HG03039 (cell line): ENCODE data around the gene CHCHD5.
"Not testable (repeated sequence)": the region's sequence is repeated elsewhere in the genome, so short reads cannot be mapped to it uniquely, and the experiment has no call there.

Experiments
- ATAC-seq: cut with Tn5 transposase; IDR thresholded peaks from one replicate; pipeline ENCODE4 v1.9.1; 2021; ENCODE audit warnings: mild to moderate bottlenecking, moderate library complexity; ENCODE audit not compliant: unreplicated experiment

Gene CHCHD5

DNA sequence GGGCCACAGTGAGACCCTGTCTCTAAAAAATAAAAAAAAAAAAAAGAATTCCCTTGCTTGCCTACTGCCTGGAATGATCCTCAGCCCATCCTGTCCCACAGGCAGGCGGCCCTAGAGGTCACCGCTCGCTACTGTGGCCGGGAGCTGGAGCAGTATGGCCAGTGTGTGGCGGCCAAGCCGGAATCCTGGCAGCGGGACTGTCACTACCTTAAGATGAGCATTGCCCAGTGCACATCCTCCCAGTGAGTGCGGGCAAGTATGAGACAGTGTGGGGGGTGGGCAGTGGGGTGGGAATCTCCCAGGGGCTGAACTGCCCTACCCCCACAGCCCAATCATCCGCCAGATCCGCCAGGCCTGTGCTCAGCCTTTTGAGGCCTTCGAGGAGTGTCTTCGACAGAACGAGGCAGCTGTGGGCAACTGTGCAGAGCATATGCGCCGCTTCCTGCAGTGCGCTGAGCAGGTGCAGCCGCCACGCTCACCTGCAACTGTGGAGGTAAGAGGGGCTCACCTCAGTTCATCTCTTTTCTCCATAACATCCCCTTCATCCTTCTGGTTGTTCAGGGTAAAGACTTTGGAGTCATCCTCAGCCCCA lies 1.6 kb downstream of the CHCHD5 start:
- ATAC-seq = no peak

DNA sequence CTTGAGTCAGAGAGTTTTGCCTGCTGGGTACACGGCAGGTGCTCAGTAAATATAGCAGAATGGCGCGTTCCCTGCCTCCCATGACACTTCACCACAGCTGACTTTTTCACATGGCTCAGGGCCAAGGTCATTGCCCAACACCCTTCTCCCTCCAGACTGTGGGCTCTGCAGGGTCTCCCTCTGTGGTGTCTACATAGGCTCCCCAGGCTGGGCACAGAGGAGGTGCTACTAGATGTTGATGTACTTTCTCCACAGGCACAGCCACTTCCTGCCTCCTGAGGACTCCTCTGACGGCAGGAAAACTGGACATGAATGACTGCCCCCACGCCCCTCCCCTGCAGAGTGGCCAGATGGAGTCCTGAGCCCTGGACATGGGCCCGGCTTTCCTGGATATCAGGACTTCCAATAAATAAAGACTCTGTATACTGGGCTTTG lies 4.2 kb downstream of the CHCHD5 start:
- no peak for ATAC-seq

DNA sequence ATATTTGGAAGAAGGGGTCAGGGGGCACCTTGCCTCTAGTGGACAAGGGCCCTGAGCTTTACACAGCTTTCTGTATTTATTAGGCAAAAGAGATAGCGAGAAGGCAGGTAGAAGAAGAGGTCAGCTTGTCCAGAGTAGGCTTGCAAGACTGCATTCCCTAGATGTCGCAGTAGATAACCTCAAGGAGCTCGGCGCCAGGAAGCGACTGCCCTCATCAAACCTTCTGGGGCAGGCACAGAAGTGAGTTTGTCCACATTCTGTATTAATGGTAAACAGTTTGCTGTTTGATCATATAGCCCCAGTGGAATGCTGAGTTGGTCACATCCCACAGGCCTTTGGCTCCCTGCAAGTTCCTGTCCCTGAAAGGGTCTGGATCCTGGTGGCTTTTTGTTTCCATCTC lies 7.0 kb downstream of the CHCHD5 start:
- ATAC-seq = no peak

DNA sequence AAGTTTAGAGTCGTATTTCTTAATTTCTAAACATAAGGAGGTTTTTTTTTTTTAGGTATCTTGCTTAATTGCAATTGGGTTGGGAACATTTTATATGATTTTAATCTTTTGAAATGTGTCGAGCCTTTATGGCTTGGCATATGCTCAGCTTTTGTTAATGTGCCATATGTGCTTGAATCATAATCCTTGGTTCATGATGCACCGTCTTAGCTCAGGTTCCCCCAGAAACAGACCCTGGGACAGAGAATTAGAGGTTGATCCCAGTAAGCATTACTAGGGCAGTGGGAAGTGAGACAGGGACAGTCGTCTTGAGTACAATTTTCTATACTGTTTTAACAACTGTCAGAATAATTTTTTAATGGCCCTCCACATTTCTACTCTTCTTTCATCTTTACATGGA lies 9.3 kb downstream of the CHCHD5 start:
- ATAC-seq = no peak

DNA sequence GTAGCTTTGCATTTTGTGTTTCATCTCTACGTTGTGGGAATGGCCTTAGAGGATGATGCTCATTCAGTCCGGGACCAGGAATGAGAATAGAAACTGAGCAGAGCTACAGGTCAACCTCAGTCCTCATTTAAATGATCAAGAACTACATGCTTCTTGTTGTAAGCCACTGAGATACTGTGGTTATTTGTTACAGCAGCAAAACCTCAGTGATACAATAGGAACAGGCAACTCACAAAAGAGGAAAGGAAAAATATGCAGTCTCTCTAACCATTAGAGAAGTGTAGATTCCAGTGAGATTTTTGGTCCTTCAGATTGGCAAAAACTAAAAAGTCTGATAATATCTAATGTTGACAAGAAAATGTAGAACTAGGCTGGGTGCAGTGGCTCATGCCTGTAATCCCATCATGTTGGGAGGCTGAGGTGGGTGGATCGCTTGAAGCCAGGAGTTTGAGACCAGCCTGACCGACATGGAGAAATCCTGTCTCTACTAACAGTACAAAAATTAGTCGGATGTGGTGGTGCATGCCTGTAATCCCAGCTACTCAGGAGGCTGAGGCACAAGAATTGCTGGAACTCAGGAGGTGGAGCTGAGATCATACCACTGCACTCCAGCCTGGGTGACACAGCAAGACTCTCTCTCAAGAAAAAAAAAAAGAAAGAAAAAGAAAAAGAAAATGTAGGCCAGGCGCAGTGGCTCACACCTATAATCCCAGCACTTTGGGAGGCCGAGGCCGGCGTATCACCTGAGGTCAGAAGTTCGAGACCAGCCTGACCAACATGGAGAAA lies 13.3 kb downstream of the CHCHD5 start:
- ATAC-seq = no peak

DNA sequence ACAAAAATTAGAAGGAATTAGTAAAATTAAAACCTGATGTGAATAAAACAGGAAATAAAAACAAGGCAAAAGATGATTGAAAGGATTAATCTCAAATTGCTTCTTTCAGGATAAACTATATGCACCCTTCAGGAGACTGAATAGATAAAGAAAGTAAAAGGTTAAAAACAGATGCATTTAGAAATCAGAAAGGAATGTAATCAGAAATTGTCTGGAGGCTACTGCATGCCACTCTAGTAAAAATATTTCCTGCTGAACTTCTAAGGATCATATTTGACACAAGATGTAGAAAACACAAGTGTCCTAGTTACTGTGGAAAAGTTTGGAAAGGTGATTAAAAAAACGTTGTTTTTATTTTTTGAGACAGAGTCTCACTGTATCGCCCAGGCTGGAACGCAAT lies 16.2 kb downstream of the CHCHD5 start:
- ATAC-seq = no peak

DNA sequence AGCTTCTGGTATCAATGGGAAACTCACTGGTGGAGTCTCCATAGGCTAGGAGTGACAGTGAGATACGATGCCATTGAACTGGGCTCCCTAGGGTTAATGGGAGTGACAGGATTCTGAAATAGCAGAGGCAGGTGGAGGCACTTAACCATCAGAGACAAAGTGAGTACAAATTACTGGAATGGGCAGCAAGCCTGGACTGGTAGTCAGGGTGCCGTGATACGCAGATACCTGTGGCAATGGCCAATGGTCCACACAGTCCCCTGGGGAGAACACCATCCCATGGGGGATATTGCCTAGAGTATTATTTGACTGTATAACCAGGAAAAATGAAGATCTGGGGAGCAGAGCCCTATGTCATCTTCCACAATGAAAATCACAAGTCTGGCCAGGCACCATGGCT lies 17.3 kb downstream of the CHCHD5 start:
- ATAC-seq = no peak

DNA sequence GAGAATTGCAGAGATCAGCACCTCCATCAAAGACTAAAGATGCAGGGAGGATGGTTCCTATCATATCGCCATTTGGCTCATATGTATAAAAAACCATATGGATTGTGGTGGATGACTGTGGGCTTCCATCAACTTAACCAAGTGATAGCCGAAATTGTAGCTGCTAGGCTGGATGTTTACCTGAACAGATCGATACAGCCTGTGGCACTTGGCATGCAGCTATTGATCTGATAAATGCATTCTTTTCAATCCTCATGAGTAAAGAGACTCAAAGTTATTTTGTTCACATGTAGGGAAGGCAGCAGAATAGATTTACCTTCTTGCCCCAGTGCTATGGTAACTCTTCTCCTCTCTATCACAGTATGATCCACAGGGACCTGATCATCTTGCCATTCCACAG lies 18.5 kb downstream of the CHCHD5 start:
- no peak for ATAC-seq

DNA sequence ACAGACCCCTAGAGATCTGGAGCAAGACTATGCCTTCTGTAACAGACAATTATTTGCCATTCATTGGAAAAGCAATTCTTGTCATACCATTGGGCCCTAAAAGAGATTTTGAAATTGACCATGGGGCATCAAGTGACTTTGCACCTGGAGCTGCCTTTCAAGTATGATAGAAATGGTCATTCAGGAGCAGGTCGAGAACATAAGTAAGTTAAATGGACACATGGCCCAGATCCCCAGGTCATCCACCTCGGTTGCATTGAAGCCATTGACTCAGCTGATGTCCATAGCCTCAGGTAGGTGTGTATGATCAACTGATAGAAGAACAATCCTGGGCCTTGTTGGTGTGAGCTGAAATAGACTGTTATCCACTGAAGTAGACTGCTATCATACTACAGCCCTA lies 19.3 kb downstream of the CHCHD5 start:
- no peak for ATAC-seq

DNA sequence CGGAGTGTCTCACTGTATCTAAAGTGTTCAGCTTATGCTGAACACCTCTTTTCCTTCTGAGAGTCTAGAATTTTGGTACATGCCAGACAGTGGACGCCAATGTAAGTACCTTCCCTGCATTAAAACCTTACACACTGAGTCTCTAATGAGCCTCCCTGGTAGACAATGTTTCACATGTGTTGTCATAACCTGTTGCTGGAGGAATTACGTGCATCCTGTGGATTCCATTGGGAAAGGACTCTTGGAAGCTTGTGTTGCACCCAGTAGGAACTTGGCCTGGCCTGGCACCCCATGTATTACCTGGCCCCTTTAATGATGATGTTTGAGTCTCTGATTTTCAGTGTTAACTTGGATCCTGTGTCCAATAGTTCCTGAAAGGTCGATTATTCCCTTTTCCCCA lies 20.5 kb downstream of the CHCHD5 start:
- no peak for ATAC-seq

DNA sequence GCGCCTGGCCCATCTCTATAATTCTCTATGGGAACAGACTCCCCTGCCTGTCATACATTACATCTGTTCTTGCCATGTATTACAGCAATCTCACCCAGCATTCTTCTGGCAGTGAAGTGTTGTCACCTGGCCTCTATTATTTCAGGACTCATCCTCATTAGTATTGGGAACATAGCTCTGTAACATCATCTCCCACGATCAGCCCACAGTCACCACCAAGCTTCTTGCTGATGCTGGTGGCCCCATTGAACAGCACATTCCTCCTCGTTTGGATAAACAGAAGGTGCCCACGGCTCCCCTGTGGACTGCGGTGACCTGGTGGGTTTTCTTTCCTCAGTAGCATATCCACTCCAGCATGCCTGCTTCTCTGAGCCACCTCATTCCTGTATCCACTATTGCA lies 21.5 kb downstream of the CHCHD5 start:
- ATAC-seq = no peak

DNA sequence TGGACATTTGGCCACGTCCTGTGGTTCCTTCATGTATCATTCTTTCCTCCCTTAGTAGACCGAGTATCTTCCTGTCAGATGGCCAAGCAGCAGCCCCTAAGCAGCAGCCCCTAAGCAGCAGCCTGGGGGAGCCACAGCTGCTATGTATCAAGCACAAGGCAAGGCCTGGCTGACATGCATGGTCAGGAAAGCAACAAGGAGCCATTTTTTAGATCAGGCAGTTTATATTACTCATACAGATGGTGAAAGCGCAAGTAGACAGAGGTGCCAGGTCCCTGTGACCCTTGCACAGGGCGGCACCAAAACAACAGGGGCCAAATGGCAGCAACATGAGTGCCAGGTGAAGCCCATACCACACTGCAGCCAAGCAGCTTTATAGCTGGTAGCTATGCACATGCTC lies 22.1 kb downstream of the CHCHD5 start:
- no peak for ATAC-seq

DNA sequence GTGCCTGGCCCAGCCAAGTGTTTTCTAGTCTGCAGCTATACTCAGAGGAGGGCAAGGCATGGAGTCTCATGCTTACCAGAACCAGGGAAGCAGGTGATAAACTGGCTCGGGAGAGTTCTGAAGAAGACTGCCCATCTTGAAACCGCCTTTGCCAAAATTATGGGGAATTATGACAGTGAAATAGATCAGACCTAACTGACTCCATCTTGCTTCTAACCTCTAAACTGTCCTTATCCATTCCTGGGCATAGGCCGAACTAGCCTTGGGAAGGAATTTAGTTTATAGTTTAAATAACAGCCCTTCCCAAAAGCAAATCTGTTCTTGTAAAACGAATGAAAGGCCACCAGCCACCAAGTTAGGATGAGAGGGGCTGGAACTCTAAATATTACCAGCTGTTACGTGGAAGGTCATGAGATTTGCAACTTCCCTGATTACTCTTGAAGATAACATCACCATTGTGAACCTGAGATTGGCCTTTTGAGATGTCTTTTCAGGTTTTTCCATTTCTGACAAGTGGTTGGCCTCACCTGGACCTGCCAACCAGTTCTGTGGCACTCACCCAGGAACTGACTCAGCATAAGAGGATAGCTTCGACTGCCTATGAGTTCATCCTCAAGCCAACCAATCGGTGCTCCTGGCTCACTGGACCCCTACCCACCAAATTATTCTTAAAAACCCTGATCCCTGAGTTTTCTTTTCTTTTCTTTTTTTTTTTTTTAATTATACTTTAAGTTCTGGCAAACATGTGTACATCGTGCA lies 23.4 kb downstream of the CHCHD5 start:
- ATAC-seq = no peak

DNA sequence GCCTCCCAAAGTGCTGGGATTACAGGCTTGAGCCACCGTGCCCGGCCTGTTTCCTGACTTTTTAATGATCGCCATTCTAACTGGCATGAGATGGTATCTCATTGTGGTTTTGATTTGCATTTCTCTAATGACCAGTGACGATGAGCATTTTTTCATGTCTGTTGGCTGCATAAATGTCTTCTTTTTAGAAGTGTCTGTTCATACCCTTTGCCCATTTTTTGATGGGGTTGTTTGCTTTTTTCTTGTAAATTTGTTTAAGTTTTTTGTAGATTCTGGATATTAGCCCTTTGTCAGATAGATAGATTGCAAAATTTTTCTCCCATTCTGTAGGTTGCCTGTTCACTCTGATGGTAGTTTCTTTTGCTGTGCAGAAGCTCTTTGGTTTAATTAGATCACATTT lies 24.9 kb downstream of the CHCHD5 start:
- ATAC-seq = not testable (repeated sequence)

DNA sequence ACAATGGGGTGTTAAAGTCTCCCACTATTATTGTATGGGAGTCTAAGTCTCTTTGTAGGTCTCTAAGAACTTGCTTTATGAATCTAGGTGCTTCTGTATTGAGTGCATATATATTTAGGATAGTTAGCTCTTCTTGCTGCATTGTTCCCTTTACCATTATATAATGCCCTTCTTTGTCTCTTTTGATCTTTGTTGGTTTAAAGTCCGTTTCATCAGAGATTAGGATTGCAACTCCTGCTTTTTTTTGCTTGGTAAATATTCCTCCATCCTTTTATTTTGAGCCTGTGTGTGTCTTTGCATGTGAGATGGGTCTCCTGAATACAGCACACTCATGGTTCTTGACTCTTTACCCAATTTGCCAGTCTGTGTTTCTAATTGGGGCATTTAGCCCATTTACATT lies 27.9 kb downstream of the CHCHD5 start:
- not testable (repeated sequence) for ATAC-seq

DNA sequence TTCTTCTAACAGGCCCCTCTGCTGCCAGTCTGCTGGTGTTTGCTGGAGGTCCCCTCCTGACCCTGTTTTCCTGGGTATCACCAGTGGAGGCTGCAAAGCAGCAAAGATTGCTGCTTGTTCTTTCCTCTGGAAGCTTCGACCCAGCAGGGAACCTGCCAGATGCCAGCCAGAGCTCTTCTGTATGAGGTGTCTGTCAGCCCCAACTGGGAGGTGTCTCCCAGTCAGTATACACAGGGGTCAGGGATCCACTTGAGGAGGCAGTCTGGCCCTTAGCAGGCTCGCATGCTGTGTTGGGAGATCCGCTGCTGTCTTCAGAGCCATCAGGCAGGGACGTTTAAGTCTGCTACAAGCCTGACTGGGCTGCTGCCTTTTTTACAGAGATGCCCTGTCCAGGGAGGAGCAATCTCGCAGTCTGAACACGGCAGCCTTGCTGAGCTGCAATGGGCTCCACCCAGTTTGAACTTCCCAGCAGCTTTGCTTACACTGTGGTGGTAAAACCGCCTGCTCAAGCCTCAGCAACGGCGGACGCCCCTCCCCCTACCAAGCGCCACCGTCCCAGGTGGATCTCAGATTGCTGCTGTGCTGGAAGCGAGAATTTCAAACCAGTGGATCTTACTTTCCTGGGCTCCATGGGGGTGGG lies 29.9 kb downstream of the CHCHD5 start:
- ATAC-seq = no peak

DNA sequence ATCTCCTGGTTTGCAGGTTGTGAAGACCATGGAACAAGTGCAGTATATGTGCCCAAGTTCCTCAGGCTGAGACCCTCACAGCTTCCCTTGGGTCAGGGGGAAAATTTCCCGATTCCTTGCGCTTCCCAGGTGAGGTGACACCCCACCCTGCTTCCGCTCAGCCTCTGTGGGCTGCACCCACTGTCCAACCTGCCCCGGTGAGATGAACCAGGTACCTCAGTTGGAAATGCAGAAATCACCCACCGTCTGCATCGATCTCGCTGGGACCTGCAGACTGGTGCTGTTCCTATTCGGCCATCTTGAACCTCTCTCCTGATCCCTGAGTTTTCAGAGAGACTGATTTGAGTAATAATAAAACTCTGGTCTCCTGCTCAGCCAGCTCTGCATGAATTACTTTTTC lies 30.6 kb downstream of the CHCHD5 start:
- no peak for ATAC-seq

DNA sequence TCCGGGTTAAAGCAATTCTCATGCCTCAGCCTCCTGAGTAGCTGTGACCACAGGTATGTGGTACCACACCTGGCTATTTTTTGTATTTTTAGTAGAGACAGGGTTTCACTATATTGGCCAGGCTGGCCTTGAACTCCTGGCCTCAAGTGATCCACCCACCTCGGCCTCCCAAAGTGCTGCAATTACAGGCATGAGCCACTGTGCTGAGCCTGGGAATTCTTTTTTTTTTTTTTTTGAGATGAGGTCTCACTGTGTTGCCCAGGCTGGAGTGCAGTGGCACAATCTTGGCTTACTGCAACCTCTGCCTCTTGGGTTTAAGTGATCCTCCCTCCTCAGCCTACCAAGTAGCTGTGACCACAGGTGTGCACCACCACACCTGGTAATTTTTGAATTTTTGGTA lies 31.4 kb downstream of the CHCHD5 start:
- not testable (repeated sequence) for ATAC-seq

DNA sequence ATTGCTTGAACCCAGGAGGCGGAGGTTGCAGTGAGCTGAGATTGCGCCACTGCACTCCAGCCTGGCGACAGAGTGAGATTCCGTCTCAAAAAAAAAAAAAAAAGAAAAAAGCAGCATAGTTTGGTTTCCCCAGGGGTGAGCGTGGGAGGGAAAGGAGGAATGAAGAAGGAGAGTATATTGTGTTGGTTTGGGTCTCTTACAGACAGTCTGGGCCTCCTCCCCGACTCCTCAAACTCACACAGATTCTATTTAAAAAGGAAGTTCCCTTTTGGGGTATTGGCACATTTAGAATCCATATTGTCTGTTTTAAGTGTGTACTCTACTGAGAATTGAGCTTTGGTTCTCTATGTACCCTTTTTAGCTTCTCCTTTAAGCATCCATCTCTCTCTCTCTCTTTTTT lies 34.0 kb downstream of the CHCHD5 start:
- ATAC-seq = no peak

DNA sequence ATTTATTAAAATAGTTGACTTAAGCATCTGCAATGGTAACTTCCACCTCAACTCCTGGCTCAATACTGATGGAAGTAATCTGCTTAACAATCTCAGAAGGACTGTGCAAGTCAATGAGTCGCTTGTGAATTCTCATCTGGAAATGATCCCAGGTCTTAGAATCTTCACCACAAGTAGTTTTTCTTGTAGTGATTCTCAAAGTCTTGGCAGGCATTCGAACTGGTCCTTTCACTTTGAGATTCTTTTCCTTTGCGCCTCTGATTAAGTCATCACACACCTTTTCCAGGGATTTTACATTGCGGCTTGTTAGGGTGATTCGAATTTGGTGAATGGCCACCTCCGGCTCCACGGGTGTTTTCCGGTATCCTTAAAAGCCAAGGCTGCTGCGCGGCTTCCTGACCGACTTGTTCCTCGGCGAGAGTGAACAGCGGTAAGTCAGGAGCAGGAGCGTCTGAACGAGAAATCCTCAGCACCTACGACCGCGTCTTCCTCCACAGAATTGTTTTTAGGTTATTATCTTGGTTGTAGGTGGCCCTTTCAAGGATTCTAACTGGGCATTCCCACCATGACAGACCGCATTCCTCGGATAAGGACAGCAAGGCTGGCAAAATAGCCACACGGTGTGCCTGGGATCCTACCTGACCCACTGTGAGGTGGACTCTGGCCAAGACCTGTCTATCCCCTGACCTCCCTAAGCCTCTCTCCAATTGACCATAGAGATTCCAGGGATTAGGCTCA lies 37.5 kb downstream of the CHCHD5 start:
- ATAC-seq = no peak

DNA sequence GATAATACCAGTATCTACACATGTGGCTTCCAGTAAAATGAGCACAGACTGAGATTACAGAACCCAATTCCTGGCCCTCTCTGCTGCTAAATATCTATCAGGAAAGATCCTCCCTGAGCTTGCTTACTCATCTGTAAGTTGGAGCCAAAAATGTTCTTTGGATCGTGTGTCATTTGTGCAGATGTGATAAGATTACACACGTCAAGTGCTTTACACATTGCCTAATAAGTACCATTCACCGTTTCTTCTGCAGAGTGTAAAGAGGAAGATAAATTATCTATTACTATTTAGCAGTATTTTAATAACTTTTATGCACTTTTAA lies 38.1 kb downstream of the CHCHD5 start:
- ATAC-seq = no peak
